ENCODE results near the gene RFTN1.

The RFTN1 gene

GRCh38 chr3:16377196-16377595 lies 136.3 kb downstream of the RFTN1 start:
- DNase-seq (ENCODE audit: low spot score) = peak; percentile 53

GRCh38 chr3:16375891-16376290 lies 137.6 kb downstream of the RFTN1 start:
- no peak for DNase-seq (ENCODE audit: low spot score)

- no peak for DNase-seq (ENCODE audit: low spot score)
These were observed 138.6 kb downstream of the RFTN1 start for GRCh38 chr3:16374935-16375245.

- DNase-seq (ENCODE audit: low spot score) = no peak
These were observed 139.2 kb downstream of the RFTN1 start for GRCh38 chr3:16374047-16374934.

- no peak for DNase-seq (ENCODE audit: low spot score)
These were observed 140.1 kb downstream of the RFTN1 start for GRCh38 chr3:16373341-16373946.

GRCh38 chr3:16372362-16373292 lies 140.9 kb downstream of the RFTN1 start:
- no peak for DNase-seq (ENCODE audit: low spot score)

GRCh38 chr3:16370872-16371740 lies 142.4 kb downstream of the RFTN1 start:
- peak; percentile 40 for DNase-seq (ENCODE audit: low spot score)

- no peak for DNase-seq (ENCODE audit: low spot score)
These were observed 143.0 kb downstream of the RFTN1 start for GRCh38 chr3:16370503-16370871.

- no peak for DNase-seq (ENCODE audit: low spot score)
These were observed 143.6 kb downstream of the RFTN1 start for GRCh38 chr3:16369885-16370284.

- DNase-seq (ENCODE audit: low spot score) = no peak
These were observed 144.2 kb downstream of the RFTN1 start for GRCh38 chr3:16369276-16369675.

GRCh38 chr3:16366581-16366980 lies 146.9 kb downstream of the RFTN1 start:
- DNase-seq (ENCODE audit: low spot score) = no peak

GRCh38 chr3:16365491-16366128 lies 147.9 kb downstream of the RFTN1 start:
- DNase-seq (ENCODE audit: low spot score) = no peak

- DNase-seq (ENCODE audit: low spot score) = no peak
These were observed 148.5 kb downstream of the RFTN1 start for GRCh38 chr3:16364963-16365362.

- DNase-seq (ENCODE audit: low spot score) = no peak
These were observed 149.2 kb downstream of the RFTN1 start for GRCh38 chr3:16364323-16364722.

- DNase-seq (ENCODE audit: low spot score) = no peak
These were observed 149.9 kb downstream of the RFTN1 start for GRCh38 chr3:16363636-16364035.

- no peak for DNase-seq (ENCODE audit: low spot score)
These were observed 150.7 kb downstream of the RFTN1 start for GRCh38 chr3:16362770-16363169.

GRCh38 chr3:16361087-16361486 lies 152.4 kb downstream of the RFTN1 start:
- DNase-seq (ENCODE audit: low spot score) = no peak

- no peak for DNase-seq (ENCODE audit: low spot score)
These were observed 154.2 kb downstream of the RFTN1 start for GRCh38 chr3:16359331-16359730.

- no peak for DNase-seq (ENCODE audit: low spot score)
These were observed 155.2 kb downstream of the RFTN1 start for GRCh38 chr3:16358336-16358735.

- DNase-seq (ENCODE audit: low spot score) = no peak
These were observed 156.0 kb downstream of the RFTN1 start for GRCh38 chr3:16357186-16358121.
